GM23338 (cell line): ENCODE measurements around the gene B4GALT7. TPM values are rescaled to one million over a fixed set of nuclear protein-coding genes. Genes with fewer than 3 reads are reported as not detected.

Source experiments
- ATAC-seq: fragments of 200-7000 bp; cut with Tn5 transposase; 3 replicates; pipeline ENCODE4 v1.9.1; 2020
- DNase-seq: peaks from one replicate; pipeline ENCODE4 v3.0.0-alpha.2; 2015; ENCODE audit warnings: low spot score
- H2AFZ ChIP-seq: fragments of 200-600 bp; sonication (generic); 2 replicates; pipeline ENCODE4 v1.8.0; 2016; ENCODE audit warnings: antibody characterized with exemption, mild to moderate bottlenecking, moderate library complexity
- H3F3A ChIP-seq: fragments of 200-600 bp; sonication (generic); replicated peaks from 2 replicates; pipeline ENCODE4 v1.8.0; 2017; ENCODE audit warnings: antibody characterized with exemption, mixed run types, low read depth
- H3K27ac ChIP-seq: fragments of 200-600 bp; sonication (generic); 2 replicates; pipeline ENCODE4 v1.6.1; 2016; ENCODE audit warnings: low read depth
- H3K27me3 ChIP-seq: fragments of 200-600 bp; sonication (generic); 2 replicates; pipeline ENCODE4 v1.8.0; 2016; ENCODE audit warnings: mild to moderate bottlenecking, mixed run types, moderate library complexity; ENCODE audit not compliant: insufficient read depth
- H3K36me3 ChIP-seq: fragments of 200-600 bp; sonication (generic); 2 replicates; pipeline ENCODE4 v1.8.0; 2016; ENCODE audit warnings: mild to moderate bottlenecking; ENCODE audit not compliant: insufficient read depth
- H3K4me1 ChIP-seq: fragments of 200-600 bp; sonication (generic); 2 replicates; pipeline ENCODE4 v1.8.0; 2016; ENCODE audit warnings: mild to moderate bottlenecking, moderate library complexity; ENCODE audit not compliant: insufficient read depth
- H3K4me2 ChIP-seq: fragments of 200-600 bp; sonication (generic); 2 replicates; pipeline ENCODE4 v1.7.1; 2017; ENCODE audit warnings: mixed run types
- H3K4me3 ChIP-seq: fragments of 200-600 bp; sonication (generic); 2 replicates; pipeline ENCODE4 v1.6.1; 2016; ENCODE audit warnings: mixed run types
- H3K79me2 ChIP-seq: fragments of 200-600 bp; sonication (generic); replicated peaks from 2 replicates; pipeline ENCODE4 v1.8.0; 2017; ENCODE audit warnings: mild to moderate bottlenecking; ENCODE audit not compliant: insufficient read depth
- H3K9me2 ChIP-seq: fragments of 200-600 bp; sonication (generic); 2 replicates; pipeline ENCODE4 v1.8.0; 2017; ENCODE audit not compliant: insufficient read depth
- H4K20me1 ChIP-seq: fragments of 200-600 bp; sonication (generic); replicated peaks from 2 replicates; pipeline ENCODE4 v1.8.0; 2017; ENCODE audit warnings: mild to moderate bottlenecking; ENCODE audit not compliant: insufficient read depth
- H3K27ac Mint-ChIP-seq: 2 replicates; pipeline ENCODE4 v1.8.0; 2020; ENCODE audit warnings: inconsistent platforms, mild to moderate bottlenecking, moderate library complexity, mixed read lengths
- H3K27me3 Mint-ChIP-seq: 3 replicates; pipeline ENCODE4 v1.8.0; 2022; ENCODE audit warnings: low read depth, mild to moderate bottlenecking, moderate library complexity, mixed read lengths, inconsistent platforms; ENCODE audit not compliant: insufficient read depth, poor library complexity
- H3K36me3 Mint-ChIP-seq: 3 replicates; pipeline ENCODE4 v1.8.0; 2021; ENCODE audit warnings: low read depth, mild to moderate bottlenecking, inconsistent platforms, moderate library complexity, mixed read lengths
- H3K4me1 Mint-ChIP-seq: 3 replicates; pipeline ENCODE4 v1.8.0; 2020; ENCODE audit warnings: mild to moderate bottlenecking, inconsistent platforms, mixed read lengths
- H3K4me3 Mint-ChIP-seq: 3 replicates; pipeline ENCODE4 v1.8.0; 2021; ENCODE audit warnings: moderate library complexity, mild to moderate bottlenecking, inconsistent platforms, mixed read lengths
- H3K9me3 Mint-ChIP-seq: 3 replicates; pipeline ENCODE4 v1.8.0; 2020; ENCODE audit warnings: moderate library complexity, mild to moderate bottlenecking, inconsistent platforms, mixed read lengths
- CREB1 ChIP-seq: fragments of 250-450 bp; sonication (Bioruptor Pico); IDR thresholded peaks from 2 replicates; pipeline ENCODE4 v1.5.0; 2020; ENCODE audit warnings: low read depth, mild to moderate bottlenecking, moderate library complexity
- EZH2phosphoT487 ChIP-seq: fragments of 200-600 bp; sonication (generic); IDR thresholded peaks from one replicate; pipeline ENCODE4 v1.8.1; 2018; ENCODE audit warnings: antibody characterized with exemption; ENCODE audit not compliant: unreplicated experiment
- NANOG ChIP-seq: IDR thresholded peaks from 2 replicates; pipeline ENCODE4 v1.6.1; 2016; ENCODE audit warnings: antibody characterized with exemption, borderline replicate concordance
- POLR2AphosphoS5 ChIP-seq: IDR thresholded peaks from 2 replicates; pipeline ENCODE4 v1.6.1; 2016; ENCODE audit warnings: antibody characterized with exemption, low read depth
- STAT1 ChIP-seq: IDR thresholded peaks from one replicate; pipeline ENCODE4 v1.6.1; 2016; ENCODE audit warnings: antibody characterized with exemption; ENCODE audit not compliant: unreplicated experiment
- ZNF114 ChIP-seq: fragments of 250-450 bp; sonication (Bioruptor Pico); IDR thresholded peaks from 2 replicates; pipeline ENCODE4 v1.5.0; 2020; ENCODE audit warnings: mild to moderate bottlenecking, moderate library complexity
- ZNF331 ChIP-seq: fragments of 250-450 bp; sonication (Bioruptor Pico); IDR thresholded peaks from 2 replicates; pipeline ENCODE4 v1.5.0; 2020; ENCODE audit warnings: low read depth, mild to moderate bottlenecking, moderate library complexity
- polyA plus RNA-seq: library from polyadenylated mRNA; unstranded; fragments of >200 nt; fragmentation: Nextera tagmentation; extraction: Ambion mirVana; gene quantifications from 2 replicates; pipeline ENCODE4 v1.2.1, GENCODE V29; 2016
- total RNA-seq: library from RNA; depleted of rRNA; stranded (reverse); fragments of >200 nt; shearing (Covaris generic); gene quantifications from 2 replicates; pipeline ENCODE4 v1.2.3, GENCODE V29; 2014
- TF ChIP-seq, protein P1 (sequence below), 2 experiments: fragments of 200-600 bp in 1 of 2; sonication (generic) in 1 of 2; conservative IDR thresholded peaks; 2 replicates each; pipeline versions ENCODE4 v1.5.1 to v1.6.1; 2016 to 2017; ENCODE audit warnings: antibody characterized with exemption in 2 of 2, low read depth in 2 of 2, mild to moderate bottlenecking in 2 of 2, moderate library complexity in 1 of 2
- TF ChIP-seq, protein P2 (sequence below): IDR thresholded peaks from 2 replicates; pipeline ENCODE4 v1.6.1; 2016; ENCODE audit warnings: antibody characterized with exemption
- TF ChIP-seq, protein P3 (sequence below): fragments of 250-450 bp; sonication (Bioruptor Pico); IDR thresholded peaks from 2 replicates; pipeline ENCODE4 v1.5.0; 2020; ENCODE audit warnings: mild to moderate bottlenecking, moderate library complexity

The B4GALT7 gene
- total and polyA plus RNA-seq, 2 experiments from 2014 or later = 10.0 to 23.3 TPM

DNA sequence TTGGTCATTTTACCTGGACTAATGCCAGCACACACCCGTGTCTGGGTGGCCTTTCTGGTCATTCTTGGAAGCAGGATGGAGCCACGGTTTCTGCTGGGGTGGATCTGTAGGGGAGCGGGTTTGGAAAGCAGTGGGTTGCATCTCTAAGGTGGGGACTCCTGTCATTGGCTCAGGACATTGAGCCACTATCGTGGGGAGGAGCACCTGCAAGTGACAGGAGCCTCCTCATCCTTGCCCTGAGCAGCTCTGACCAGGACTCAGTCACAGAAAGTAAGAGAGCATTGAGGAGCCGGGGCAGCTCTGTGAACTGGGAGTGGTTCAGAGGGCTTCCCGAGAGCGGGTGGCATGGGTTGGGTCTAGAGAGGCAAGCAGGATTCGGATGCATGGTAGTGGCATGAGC lies 3.7 kb downstream of the B4GALT7 start (continued):
- TF ChIP-seq, protein P1, sequence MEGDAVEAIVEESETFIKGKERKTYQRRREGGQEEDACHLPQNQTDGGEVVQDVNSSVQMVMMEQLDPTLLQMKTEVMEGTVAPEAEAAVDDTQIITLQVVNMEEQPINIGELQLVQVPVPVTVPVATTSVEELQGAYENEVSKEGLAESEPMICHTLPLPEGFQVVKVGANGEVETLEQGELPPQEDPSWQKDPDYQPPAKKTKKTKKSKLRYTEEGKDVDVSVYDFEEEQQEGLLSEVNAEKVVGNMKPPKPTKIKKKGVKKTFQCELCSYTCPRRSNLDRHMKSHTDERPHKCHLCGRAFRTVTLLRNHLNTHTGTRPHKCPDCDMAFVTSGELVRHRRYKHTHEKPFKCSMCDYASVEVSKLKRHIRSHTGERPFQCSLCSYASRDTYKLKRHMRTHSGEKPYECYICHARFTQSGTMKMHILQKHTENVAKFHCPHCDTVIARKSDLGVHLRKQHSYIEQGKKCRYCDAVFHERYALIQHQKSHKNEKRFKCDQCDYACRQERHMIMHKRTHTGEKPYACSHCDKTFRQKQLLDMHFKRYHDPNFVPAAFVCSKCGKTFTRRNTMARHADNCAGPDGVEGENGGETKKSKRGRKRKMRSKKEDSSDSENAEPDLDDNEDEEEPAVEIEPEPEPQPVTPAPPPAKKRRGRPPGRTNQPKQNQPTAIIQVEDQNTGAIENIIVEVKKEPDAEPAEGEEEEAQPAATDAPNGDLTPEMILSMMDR (conservative IDR thresholded peaks at IDR 0.05; ENCODE audit: low read depth in 2 of 2) = no peak
- no peak for TF ChIP-seq CREB1 (CRISPR knock-in tag)

DNA sequence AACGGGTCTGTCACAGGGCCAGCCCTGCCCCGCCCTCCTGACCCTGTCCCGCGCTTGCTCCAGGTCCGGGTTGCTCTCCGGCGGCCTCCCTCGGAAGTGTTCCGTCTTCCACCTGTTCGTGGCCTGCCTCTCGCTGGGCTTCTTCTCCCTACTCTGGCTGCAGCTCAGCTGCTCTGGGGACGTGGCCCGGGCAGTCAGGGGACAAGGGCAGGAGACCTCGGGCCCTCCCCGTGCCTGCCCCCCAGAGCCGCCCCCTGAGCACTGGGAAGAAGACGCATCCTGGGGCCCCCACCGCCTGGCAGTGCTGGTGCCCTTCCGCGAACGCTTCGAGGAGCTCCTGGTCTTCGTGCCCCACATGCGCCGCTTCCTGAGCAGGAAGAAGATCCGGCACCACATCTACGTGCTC lies 4.2 kb downstream of the B4GALT7 start:
- ATAC-seq (no peak), DNase-seq (no peak)
- H3K27me3 ChIP-seq = peaks cover 7% of the 10 kb centered on the region; the same call in 1 of the 2 replicates
- H2AFZ ChIP-seq = no peak overlapping the region
- no peak overlapping the region for H3K4me3 ChIP-seq
- H3K27me3 Mint-ChIP-seq = peaks cover 17% of the 10 kb centered on the region
- H3K4me1 ChIP-seq = peaks cover 14% of the 10 kb centered on the region
- H3K27ac ChIP-seq = no peak overlapping the region
- no peak overlapping the region for H3K4me2 ChIP-seq
- peaks cover 8% of the 10 kb centered on the region; the same call in 1 of the 3 replicates for H3K36me3 Mint-ChIP-seq
- TF ChIP-seq EZH2phosphoT487 (no peak), POLR2AphosphoS5 (no peak), NANOG (no peak), STAT1 (no peak), ZNF114 (no peak), ZNF331 (CRISPR knock-in tag) (no peak), CREB1 (CRISPR knock-in tag) (no peak)
- TF ChIP-seq, protein P1 (conservative IDR thresholded peaks at IDR 0.05; ENCODE audit: low read depth in 2 of 2) = no peak
- TF ChIP-seq, protein P2, sequence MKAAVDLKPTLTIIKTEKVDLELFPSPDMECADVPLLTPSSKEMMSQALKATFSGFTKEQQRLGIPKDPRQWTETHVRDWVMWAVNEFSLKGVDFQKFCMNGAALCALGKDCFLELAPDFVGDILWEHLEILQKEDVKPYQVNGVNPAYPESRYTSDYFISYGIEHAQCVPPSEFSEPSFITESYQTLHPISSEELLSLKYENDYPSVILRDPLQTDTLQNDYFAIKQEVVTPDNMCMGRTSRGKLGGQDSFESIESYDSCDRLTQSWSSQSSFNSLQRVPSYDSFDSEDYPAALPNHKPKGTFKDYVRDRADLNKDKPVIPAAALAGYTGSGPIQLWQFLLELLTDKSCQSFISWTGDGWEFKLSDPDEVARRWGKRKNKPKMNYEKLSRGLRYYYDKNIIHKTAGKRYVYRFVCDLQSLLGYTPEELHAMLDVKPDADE = no peak
- TF ChIP-seq, protein P3, sequence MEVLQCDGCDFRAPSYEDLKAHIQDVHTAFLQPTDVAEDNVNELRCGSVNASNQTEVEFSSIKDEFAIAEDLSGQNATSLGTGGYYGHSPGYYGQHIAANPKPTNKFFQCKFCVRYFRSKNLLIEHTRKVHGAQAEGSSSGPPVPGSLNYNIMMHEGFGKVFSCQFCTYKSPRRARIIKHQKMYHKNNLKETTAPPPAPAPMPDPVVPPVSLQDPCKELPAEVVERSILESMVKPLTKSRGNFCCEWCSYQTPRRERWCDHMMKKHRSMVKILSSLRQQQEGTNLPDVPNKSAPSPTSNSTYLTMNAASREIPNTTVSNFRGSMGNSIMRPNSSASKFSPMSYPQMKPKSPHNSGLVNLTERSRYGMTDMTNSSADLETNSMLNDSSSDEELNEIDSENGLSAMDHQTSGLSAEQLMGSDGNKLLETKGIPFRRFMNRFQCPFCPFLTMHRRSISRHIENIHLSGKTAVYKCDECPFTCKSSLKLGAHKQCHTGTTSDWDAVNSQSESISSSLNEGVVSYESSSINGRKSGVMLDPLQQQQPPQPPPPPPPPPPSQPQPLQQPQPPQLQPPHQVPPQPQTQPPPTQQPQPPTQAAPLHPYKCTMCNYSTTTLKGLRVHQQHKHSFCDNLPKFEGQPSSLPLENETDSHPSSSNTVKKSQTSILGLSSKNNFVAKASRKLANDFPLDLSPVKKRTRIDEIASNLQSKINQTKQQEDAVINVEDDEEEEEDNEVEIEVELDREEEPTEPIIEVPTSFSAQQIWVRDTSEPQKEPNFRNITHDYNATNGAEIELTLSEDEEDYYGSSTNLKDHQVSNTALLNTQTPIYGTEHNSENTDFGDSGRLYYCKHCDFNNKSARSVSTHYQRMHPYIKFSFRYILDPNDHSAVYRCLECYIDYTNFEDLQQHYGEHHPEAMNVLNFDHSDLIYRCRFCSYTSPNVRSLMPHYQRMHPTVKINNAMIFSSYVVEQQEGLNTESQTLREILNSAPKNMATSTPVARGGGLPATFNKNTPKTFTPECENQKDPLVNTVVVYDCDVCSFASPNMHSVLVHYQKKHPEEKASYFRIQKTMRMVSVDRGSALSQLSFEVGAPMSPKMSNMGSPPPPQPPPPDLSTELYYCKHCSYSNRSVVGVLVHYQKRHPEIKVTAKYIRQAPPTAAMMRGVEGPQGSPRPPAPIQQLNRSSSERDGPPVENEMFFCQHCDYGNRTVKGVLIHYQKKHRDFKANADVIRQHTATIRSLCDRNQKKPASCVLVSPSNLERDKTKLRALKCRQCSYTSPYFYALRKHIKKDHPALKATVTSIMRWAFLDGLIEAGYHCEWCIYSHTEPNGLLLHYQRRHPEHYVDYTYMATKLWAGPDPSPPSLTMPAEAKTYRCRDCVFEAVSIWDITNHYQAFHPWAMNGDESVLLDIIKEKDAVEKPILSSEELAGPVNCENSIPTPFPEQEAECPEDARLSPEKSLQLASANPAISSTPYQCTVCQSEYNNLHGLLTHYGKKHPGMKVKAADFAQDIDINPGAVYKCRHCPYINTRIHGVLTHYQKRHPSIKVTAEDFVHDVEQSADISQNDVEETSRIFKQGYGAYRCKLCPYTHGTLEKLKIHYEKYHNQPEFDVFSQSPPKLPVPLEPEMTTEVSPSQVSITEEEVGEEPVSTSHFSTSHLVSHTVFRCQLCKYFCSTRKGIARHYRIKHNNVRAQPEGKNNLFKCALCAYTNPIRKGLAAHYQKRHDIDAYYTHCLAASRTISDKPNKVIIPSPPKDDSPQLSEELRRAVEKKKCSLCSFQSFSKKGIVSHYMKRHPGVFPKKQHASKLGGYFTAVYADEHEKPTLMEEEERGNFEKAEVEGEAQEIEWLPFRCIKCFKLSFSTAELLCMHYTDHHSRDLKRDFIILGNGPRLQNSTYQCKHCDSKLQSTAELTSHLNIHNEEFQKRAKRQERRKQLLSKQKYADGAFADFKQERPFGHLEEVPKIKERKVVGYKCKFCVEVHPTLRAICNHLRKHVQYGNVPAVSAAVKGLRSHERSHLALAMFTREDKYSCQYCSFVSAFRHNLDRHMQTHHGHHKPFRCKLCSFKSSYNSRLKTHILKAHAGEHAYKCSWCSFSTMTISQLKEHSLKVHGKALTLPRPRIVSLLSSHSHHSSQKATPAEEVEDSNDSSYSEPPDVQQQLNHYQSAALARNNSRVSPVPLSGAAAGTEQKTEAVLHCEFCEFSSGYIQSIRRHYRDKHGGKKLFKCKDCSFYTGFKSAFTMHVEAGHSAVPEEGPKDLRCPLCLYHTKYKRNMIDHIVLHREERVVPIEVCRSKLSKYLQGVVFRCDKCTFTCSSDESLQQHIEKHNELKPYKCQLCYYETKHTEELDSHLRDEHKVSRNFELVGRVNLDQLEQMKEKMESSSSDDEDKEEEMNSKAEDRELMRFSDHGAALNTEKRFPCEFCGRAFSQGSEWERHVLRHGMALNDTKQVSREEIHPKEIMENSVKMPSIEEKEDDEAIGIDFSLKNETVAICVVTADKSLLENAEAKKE (CRISPR knock-in tag) = no peak
- peaks cover 29% of the 10 kb centered on the region for H3K4me1 Mint-ChIP-seq
- H3K36me3 ChIP-seq = no peaks in the 10 kb centered on the region
- H3K79me2 ChIP-seq = peaks cover 5% of the 10 kb centered on the region; the same call in 1 of the 2 replicates
- H3F3A ChIP-seq = peaks cover 11% of the 10 kb centered on the region; the same call in 1 of the 2 replicates
- no peak overlapping the region for H3K4me3 Mint-ChIP-seq
- H3K9me3 Mint-ChIP-seq = peaks cover 2% of the 10 kb centered on the region; the same call in 1 of the 3 replicates
- H3K27ac Mint-ChIP-seq = no peak overlapping the region
- no peaks in the 10 kb centered on the region for H3K9me2 ChIP-seq
- peaks cover 6% of the 10 kb centered on the region; the same call in 1 of the 2 replicates for H4K20me1 ChIP-seq
